ENCODE measurements around the gene MFN2.

MFN2 gene

GRCh38 chr1:11952455-11953109 lies 27.7 kb upstream of the MFN2 start:
- no peak overlapping the region for H2BK15ac ChIP-seq (replicated peaks; ENCODE audit: low read depth)
- WGBS (ENCODE audit: extremely low coverage, insufficient coverage, low lambda C conversion rate), result no CpG with 5 or more reads among the region's 11 CpGs
- no peak overlapping the region for H3K23ac ChIP-seq (ENCODE audit: low read length)
- no peak overlapping the region for H3K4ac ChIP-seq (ENCODE audit: low read depth, low read length)
- no peaks in the 10 kb centered on the region for H3K79me1 ChIP-seq (ENCODE audit: low read length)
- H3K27ac ChIP-seq (ENCODE audit: low read depth, low read length), result no peak overlapping the region
- H3K27me3 ChIP-seq (ENCODE audit: insufficient read depth, low read length, poor library complexity), result no peaks in the 10 kb centered on the region
- no peak overlapping the region for H2BK5ac ChIP-seq (ENCODE audit: low read length)
- H3K56ac ChIP-seq (ENCODE audit: low read length), result no peak overlapping the region
- no peak overlapping the region for H2AK5ac ChIP-seq (ENCODE audit: low read length)
- no peak overlapping the region for H4K5ac ChIP-seq (ENCODE audit: low read length)
- no peak overlapping the region for H2BK120ac ChIP-seq (ENCODE audit: low read depth, low read length)
- no peak overlapping the region for H3K4me2 ChIP-seq (ENCODE audit: low read length)
- H3K79me2 ChIP-seq (ENCODE audit: control insufficient read depth, insufficient read depth, low read length), result no peaks in the 10 kb centered on the region
- H3K18ac ChIP-seq (ENCODE audit: low read length), result no peak overlapping the region
- no peak overlapping the region for H3K9ac ChIP-seq (ENCODE audit: low read length)
- H3K36me3 ChIP-seq (ENCODE audit: control insufficient read depth, insufficient read depth, low read length), result peaks cover 6% of the 10 kb centered on the region
- no peak for DNase-seq
- no peak overlapping the region for H4K8ac ChIP-seq (ENCODE audit: low read depth, low read length)
- no peak overlapping the region for H3K4me3 ChIP-seq (ENCODE audit: low read length)
- H3K4me1 ChIP-seq (ENCODE audit: control insufficient read depth, low read depth, low read length), result no peaks in the 10 kb centered on the region

GRCh38 chr1:11955221-11955620 lies 25.0 kb upstream of the MFN2 start:
- Histone ChIP-seq H2BK5ac (ENCODE audit: low read length) (no peak overlapping the region), H3K79me1 (ENCODE audit: low read length) (no peaks in the 10 kb centered on the region), H2BK15ac (replicated peaks; ENCODE audit: low read depth) (no peak overlapping the region), H2BK120ac (ENCODE audit: low read depth, low read length) (no peak overlapping the region), H4K5ac (ENCODE audit: low read length) (no peak overlapping the region), H2AK5ac (ENCODE audit: low read length) (no peak overlapping the region), H3K4me2 (ENCODE audit: low read length) (no peak overlapping the region), H3K27me3 (ENCODE audit: insufficient read depth, low read length, poor library complexity) (no peaks in the 10 kb centered on the region), H3K27ac (ENCODE audit: low read depth, low read length) (peak overlapping the region; percentile 24), H3K9ac (ENCODE audit: low read length) (no peak overlapping the region), H3K4me1 (ENCODE audit: control insufficient read depth, low read depth, low read length) (no peaks in the 10 kb centered on the region), H4K8ac (ENCODE audit: low read depth, low read length) (no peak overlapping the region), H3K4ac (ENCODE audit: low read depth, low read length) (no peak overlapping the region), H3K23ac (ENCODE audit: low read length) (no peak overlapping the region), H3K18ac (ENCODE audit: low read length) (no peak overlapping the region), H3K56ac (ENCODE audit: low read length) (no peak overlapping the region), H3K36me3 (ENCODE audit: control insufficient read depth, insufficient read depth, low read length) (peaks cover 6% of the 10 kb centered on the region), H3K79me2 (ENCODE audit: control insufficient read depth, insufficient read depth, low read length) (no peaks in the 10 kb centered on the region), H3K4me3 (ENCODE audit: low read length) (no peak overlapping the region)
- WGBS (ENCODE audit: extremely low coverage, insufficient coverage, low lambda C conversion rate), result no CpG with 5 or more reads among the region's 6 CpGs
- peak; percentile 78 for DNase-seq

- Histone ChIP-seq H3K4me1 (ENCODE audit: control insufficient read depth, low read depth, low read length) (no peaks in the 10 kb centered on the region), H3K4ac (ENCODE audit: low read depth, low read length) (no peak overlapping the region), H3K27me3 (ENCODE audit: insufficient read depth, low read length, poor library complexity) (no peaks in the 10 kb centered on the region), H3K18ac (ENCODE audit: low read length) (no peak overlapping the region), H4K5ac (ENCODE audit: low read length) (no peak overlapping the region), H3K79me1 (ENCODE audit: low read length) (no peaks in the 10 kb centered on the region), H4K8ac (ENCODE audit: low read depth, low read length) (no peak overlapping the region), H3K36me3 (ENCODE audit: control insufficient read depth, insufficient read depth, low read length) (peaks cover 6% of the 10 kb centered on the region), H2AK5ac (ENCODE audit: low read length) (no peak overlapping the region), H3K23ac (ENCODE audit: low read length) (no peak overlapping the region), H3K4me3 (ENCODE audit: low read length) (no peak overlapping the region), H3K9ac (ENCODE audit: low read length) (no peak overlapping the region), H3K56ac (ENCODE audit: low read length) (no peak overlapping the region), H2BK15ac (replicated peaks; ENCODE audit: low read depth) (no peak overlapping the region), H3K4me2 (ENCODE audit: low read length) (no peak overlapping the region), H2BK120ac (ENCODE audit: low read depth, low read length) (no peak overlapping the region), H3K27ac (ENCODE audit: low read depth, low read length) (no peak overlapping the region), H3K79me2 (ENCODE audit: control insufficient read depth, insufficient read depth, low read length) (no peaks in the 10 kb centered on the region), H2BK5ac (ENCODE audit: low read length) (no peak overlapping the region)
- DNase-seq, result no peak
- whole genome bisulfite sequencing (ENCODE audit: extremely low coverage, insufficient coverage, low lambda C conversion rate), result no CpG with 5 or more reads among the region's 5 CpGs
Observed at GRCh38 chr1:11957398-11957797, 22.8 kb upstream of the MFN2 start.

GRCh38 chr1:11957897-11958296 lies 22.3 kb upstream of the MFN2 start:
- Histone ChIP-seq H3K4me2 (ENCODE audit: low read length) (no peak overlapping the region), H3K4me1 (ENCODE audit: control insufficient read depth, low read depth, low read length) (no peaks in the 10 kb centered on the region), H3K56ac (ENCODE audit: low read length) (no peak overlapping the region), H3K79me2 (ENCODE audit: control insufficient read depth, insufficient read depth, low read length) (no peaks in the 10 kb centered on the region), H3K18ac (ENCODE audit: low read length) (no peak overlapping the region), H3K27me3 (ENCODE audit: insufficient read depth, low read length, poor library complexity) (no peaks in the 10 kb centered on the region), H2BK15ac (replicated peaks; ENCODE audit: low read depth) (no peak overlapping the region), H3K4ac (ENCODE audit: low read depth, low read length) (no peak overlapping the region), H2BK120ac (ENCODE audit: low read depth, low read length) (no peak overlapping the region), H4K5ac (ENCODE audit: low read length) (no peak overlapping the region), H2BK5ac (ENCODE audit: low read length) (no peak overlapping the region), H3K79me1 (ENCODE audit: low read length) (no peaks in the 10 kb centered on the region), H3K9ac (ENCODE audit: low read length) (no peak overlapping the region), H4K8ac (ENCODE audit: low read depth, low read length) (no peak overlapping the region), H3K27ac (ENCODE audit: low read depth, low read length) (no peak overlapping the region), H3K4me3 (ENCODE audit: low read length) (no peak overlapping the region), H3K23ac (ENCODE audit: low read length) (no peak overlapping the region), H3K36me3 (ENCODE audit: control insufficient read depth, insufficient read depth, low read length) (peaks cover 6% of the 10 kb centered on the region), H2AK5ac (ENCODE audit: low read length) (no peak overlapping the region)
- no peak for DNase-seq
- no CpG with 5 or more reads among the region's 12 CpGs for WGBS (ENCODE audit: extremely low coverage, insufficient coverage, low lambda C conversion rate)

GRCh38 chr1:11960276-11960675 lies 20.0 kb upstream of the MFN2 start:
- Histone ChIP-seq H3K36me3 (ENCODE audit: control insufficient read depth, insufficient read depth, low read length) (peaks cover 14% of the 10 kb centered on the region), H3K4ac (ENCODE audit: low read depth, low read length) (no peak overlapping the region), H2AK5ac (ENCODE audit: low read length) (no peak overlapping the region), H3K27me3 (ENCODE audit: insufficient read depth, low read length, poor library complexity) (no peaks in the 10 kb centered on the region), H3K9ac (ENCODE audit: low read length) (no peak overlapping the region), H3K27ac (ENCODE audit: low read depth, low read length) (no peak overlapping the region), H2BK120ac (ENCODE audit: low read depth, low read length) (no peak overlapping the region), H3K23ac (ENCODE audit: low read length) (no peak overlapping the region), H3K4me3 (ENCODE audit: low read length) (no peak overlapping the region), H3K56ac (ENCODE audit: low read length) (no peak overlapping the region), H2BK5ac (ENCODE audit: low read length) (no peak overlapping the region), H3K4me2 (ENCODE audit: low read length) (no peak overlapping the region), H4K8ac (ENCODE audit: low read depth, low read length) (no peak overlapping the region), H3K79me2 (ENCODE audit: control insufficient read depth, insufficient read depth, low read length) (no peaks in the 10 kb centered on the region), H3K18ac (ENCODE audit: low read length) (no peak overlapping the region), H3K79me1 (ENCODE audit: low read length) (no peaks in the 10 kb centered on the region), H2BK15ac (replicated peaks; ENCODE audit: low read depth) (no peak overlapping the region), H3K4me1 (ENCODE audit: control insufficient read depth, low read depth, low read length) (no peaks in the 10 kb centered on the region), H4K5ac (ENCODE audit: low read length) (no peak overlapping the region)
- no CpG with 5 or more reads among the region's 5 CpGs for WGBS (ENCODE audit: extremely low coverage, insufficient coverage, low lambda C conversion rate)
- DNase-seq, result no peak

GRCh38 chr1:11960715-11961114 lies 19.5 kb upstream of the MFN2 start:
- Histone ChIP-seq H2BK5ac (ENCODE audit: low read length) (no peak overlapping the region), H3K79me2 (ENCODE audit: control insufficient read depth, insufficient read depth, low read length) (no peaks in the 10 kb centered on the region), H3K4me1 (ENCODE audit: control insufficient read depth, low read depth, low read length) (no peaks in the 10 kb centered on the region), H2AK5ac (ENCODE audit: low read length) (no peak overlapping the region), H4K8ac (ENCODE audit: low read depth, low read length) (no peak overlapping the region), H2BK15ac (replicated peaks; ENCODE audit: low read depth) (no peak overlapping the region), H2BK120ac (ENCODE audit: low read depth, low read length) (no peak overlapping the region), H3K27ac (ENCODE audit: low read depth, low read length) (no peak overlapping the region), H3K23ac (ENCODE audit: low read length) (no peak overlapping the region), H3K79me1 (ENCODE audit: low read length) (no peaks in the 10 kb centered on the region), H3K9ac (ENCODE audit: low read length) (no peak overlapping the region), H3K36me3 (ENCODE audit: control insufficient read depth, insufficient read depth, low read length) (peaks cover 14% of the 10 kb centered on the region), H3K18ac (ENCODE audit: low read length) (no peak overlapping the region), H3K4me3 (ENCODE audit: low read length) (no peak overlapping the region), H3K56ac (ENCODE audit: low read length) (no peak overlapping the region), H4K5ac (ENCODE audit: low read length) (no peak overlapping the region), H3K4me2 (ENCODE audit: low read length) (no peak overlapping the region), H3K4ac (ENCODE audit: low read depth, low read length) (no peak overlapping the region), H3K27me3 (ENCODE audit: insufficient read depth, low read length, poor library complexity) (no peaks in the 10 kb centered on the region)
- WGBS (ENCODE audit: extremely low coverage, insufficient coverage, low lambda C conversion rate), result no CpG with 5 or more reads among the region's 6 CpGs
- no peak for DNase-seq
